Endodermal cell (in vitro differentiated cells): ENCODE data around the gene WDR27. TPM values are rescaled to one million over a fixed set of nuclear protein-coding genes. Genes with fewer than 3 reads are reported as not detected.

ENCODE experiments used
- DNase-seq: peaks from one replicate; pipeline ENCODE4 v3.0.0-alpha.2; 2017
- H3K27ac ChIP-seq: 2 replicates; pipeline ENCODE4 v1.5.1; 2013; ENCODE audit warnings: mild to moderate bottlenecking, low read depth, low read length, moderate library complexity
- H3K27me3 ChIP-seq: 2 replicates; pipeline ENCODE4 v1.6.1; 2013; ENCODE audit warnings: mild to moderate bottlenecking, low read length, moderate library complexity; ENCODE audit not compliant: insufficient read depth, control insufficient read depth, poor library complexity, severe bottlenecking
- H3K36me3 ChIP-seq: 2 replicates; pipeline ENCODE4 v1.7.0; 2013; ENCODE audit warnings: mild to moderate bottlenecking, low read length, moderate library complexity; ENCODE audit not compliant: control insufficient read depth, insufficient read depth
- H3K4me1 ChIP-seq: one replicate; pipeline ENCODE4 v1.7.0; 2013; ENCODE audit warnings: low read length; ENCODE audit not compliant: control insufficient read depth, insufficient read depth
- H3K4me3 ChIP-seq: 2 replicates; pipeline ENCODE4 v1.5.1; 2013; ENCODE audit warnings: mild to moderate bottlenecking, low read length, moderate library complexity
- H3K9ac ChIP-seq: 2 replicates; pipeline ENCODE4 v1.6.1; 2013; ENCODE audit warnings: mild to moderate bottlenecking, low read length, moderate library complexity; ENCODE audit not compliant: poor library complexity, severe bottlenecking; ENCODE audit errors: extremely low read depth
- H3K9me3 ChIP-seq: 2 replicates; pipeline ENCODE4 v1.6.1; 2013; ENCODE audit warnings: mild to moderate bottlenecking, low read length, moderate library complexity; ENCODE audit not compliant: control insufficient read depth
- H3K27ac Mint-ChIP-seq: 2 replicates; pipeline ENCODE4 v1.8.0; 2020; ENCODE audit warnings: mixed read lengths
- H3K27me3 Mint-ChIP-seq: 2 replicates; pipeline ENCODE4 v1.8.0; 2021; ENCODE audit warnings: mild to moderate bottlenecking, mixed read lengths; ENCODE audit not compliant: insufficient read depth
- H3K36me3 Mint-ChIP-seq: 2 replicates; pipeline ENCODE4 v1.8.0; 2020; ENCODE audit warnings: low read depth, mixed read lengths
- H3K4me1 Mint-ChIP-seq: 2 replicates; pipeline ENCODE4 v1.8.0; 2020; ENCODE audit warnings: mixed read lengths
- H3K4me3 Mint-ChIP-seq: 2 replicates; pipeline ENCODE4 v1.8.0; 2020; ENCODE audit warnings: mild to moderate bottlenecking, moderate library complexity, mixed read lengths
- H3K9me3 Mint-ChIP-seq: 2 replicates; pipeline ENCODE4 v1.8.0; 2020; ENCODE audit warnings: mild to moderate bottlenecking, mixed read lengths
- WGBS, 2 experiments: methylation state at CpG; one replicate each; pipeline versions ENCODE4 v1.1.5 to v1.1.7; 2013; ENCODE audit warnings: missing lambda C conversion rate in 2 of 2, mixed read lengths in 1 of 2; ENCODE audit not compliant: insufficient coverage in 1 of 2, insufficient read length in 1 of 2; 5-methylcytosine and 5-hydroxymethylcytosine counted together
- total RNA-seq, 2 donors: library from RNA; stranded (reverse); fragmentation: NEBNext Ultra II Directional in 1 of 2; extraction: Animal tissue kit (Norgen Biotek cat#: 25700) in 1 of 2; gene quantifications; 2 replicates in 1 of 2; 3 replicates in 1 of 2; pipeline ENCODE4 v1.2.1, GENCODE V29; 2021
- TF ChIP-seq, protein P1 (sequence below): fragments of 200-600 bp; sonication (generic); conservative IDR thresholded peaks from 2 replicates; pipeline ENCODE4 v1.5.0; 2021; ENCODE audit warnings: antibody characterized with exemption, mild to moderate bottlenecking

WDR27 gene
- total RNA-seq, 2 donors from 2014 or later: 94.4 to 110 TPM

DNA sequence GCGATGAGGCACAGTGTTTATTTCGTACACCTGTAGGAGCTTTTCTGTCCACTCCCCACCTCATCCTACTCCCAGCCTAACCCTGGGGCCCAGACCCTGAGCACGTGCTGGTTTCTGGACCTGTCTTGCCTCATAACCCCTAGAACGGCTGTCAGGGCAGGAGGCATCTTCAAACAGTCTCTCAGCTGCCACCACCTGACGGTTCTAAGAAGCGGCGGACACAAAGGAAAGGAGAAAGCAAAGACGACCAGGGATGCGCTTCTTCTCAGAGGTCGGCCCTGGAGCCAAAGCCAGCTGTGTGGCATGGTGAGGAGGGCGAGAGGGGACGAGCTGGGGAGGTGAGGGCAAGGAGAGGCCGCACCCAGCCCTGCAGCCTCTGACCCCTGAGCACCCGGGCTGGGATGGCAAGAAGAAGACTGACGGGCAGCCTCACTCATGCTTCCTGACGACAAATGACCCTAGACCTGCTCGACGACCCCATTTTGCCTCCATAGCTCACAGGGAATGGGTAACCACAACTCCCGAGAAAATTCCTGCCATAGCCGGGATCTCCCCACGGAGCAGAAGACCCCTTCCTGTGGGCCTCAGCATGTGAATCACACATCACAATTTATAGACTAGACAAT lies 62.1 kb downstream of the WDR27 start:
- Mint-ChIP-seq H3K27me3 (no peaks in the 10 kb centered on the region), H3K27ac (no peak overlapping the region), H3K9me3 (no peaks in the 10 kb centered on the region), H3K36me3 (peaks cover 43% of the 10 kb centered on the region), H3K4me3 (no peak overlapping the region), H3K4me1 (no peaks in the 10 kb centered on the region)
- Histone ChIP-seq H3K36me3 (peaks cover 47% of the 10 kb centered on the region), H3K27ac (no peak overlapping the region), H3K4me3 (no peak overlapping the region), H3K9me3 (peaks cover 7% of the 10 kb centered on the region), H3K9ac (no peak overlapping the region), H3K4me1 (no peaks in the 10 kb centered on the region), H3K27me3 (no peaks in the 10 kb centered on the region)
- TF ChIP-seq, protein P1, sequence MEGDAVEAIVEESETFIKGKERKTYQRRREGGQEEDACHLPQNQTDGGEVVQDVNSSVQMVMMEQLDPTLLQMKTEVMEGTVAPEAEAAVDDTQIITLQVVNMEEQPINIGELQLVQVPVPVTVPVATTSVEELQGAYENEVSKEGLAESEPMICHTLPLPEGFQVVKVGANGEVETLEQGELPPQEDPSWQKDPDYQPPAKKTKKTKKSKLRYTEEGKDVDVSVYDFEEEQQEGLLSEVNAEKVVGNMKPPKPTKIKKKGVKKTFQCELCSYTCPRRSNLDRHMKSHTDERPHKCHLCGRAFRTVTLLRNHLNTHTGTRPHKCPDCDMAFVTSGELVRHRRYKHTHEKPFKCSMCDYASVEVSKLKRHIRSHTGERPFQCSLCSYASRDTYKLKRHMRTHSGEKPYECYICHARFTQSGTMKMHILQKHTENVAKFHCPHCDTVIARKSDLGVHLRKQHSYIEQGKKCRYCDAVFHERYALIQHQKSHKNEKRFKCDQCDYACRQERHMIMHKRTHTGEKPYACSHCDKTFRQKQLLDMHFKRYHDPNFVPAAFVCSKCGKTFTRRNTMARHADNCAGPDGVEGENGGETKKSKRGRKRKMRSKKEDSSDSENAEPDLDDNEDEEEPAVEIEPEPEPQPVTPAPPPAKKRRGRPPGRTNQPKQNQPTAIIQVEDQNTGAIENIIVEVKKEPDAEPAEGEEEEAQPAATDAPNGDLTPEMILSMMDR: peak; percentile 22
- DNase-seq: no peak
- 88 to 90% methylated on average over 12 to 21 of the region's 21 CpGs for WGBS, 2 experiments

DNA sequence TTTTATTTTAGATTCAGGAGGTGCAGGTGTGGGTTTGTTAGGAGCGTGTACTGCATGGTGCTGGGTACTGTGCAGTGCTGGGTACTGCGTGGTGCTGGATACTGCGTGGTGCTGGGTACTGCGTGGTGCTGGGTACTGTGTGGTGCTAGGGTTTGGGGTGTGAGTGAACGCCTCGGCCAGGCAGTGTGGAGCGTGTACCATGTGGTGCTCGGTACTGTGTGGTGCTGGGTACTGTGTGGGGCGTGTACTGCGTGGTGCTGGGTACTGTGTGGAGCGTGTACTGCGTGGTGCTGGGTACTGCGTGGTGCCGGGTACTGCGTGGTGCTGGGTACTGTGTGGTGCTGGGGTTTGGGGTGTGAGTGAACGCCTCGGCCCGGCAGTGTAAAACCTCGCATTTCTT lies 62.9 kb downstream of the WDR27 start:
- TF ChIP-seq, protein P1: no peak
- H3K27ac Mint-ChIP-seq: no peak overlapping the region
- WGBS, 2 experiments: 94 to 96% methylated on average over 9 to 19 of the region's 19 CpGs

DNA sequence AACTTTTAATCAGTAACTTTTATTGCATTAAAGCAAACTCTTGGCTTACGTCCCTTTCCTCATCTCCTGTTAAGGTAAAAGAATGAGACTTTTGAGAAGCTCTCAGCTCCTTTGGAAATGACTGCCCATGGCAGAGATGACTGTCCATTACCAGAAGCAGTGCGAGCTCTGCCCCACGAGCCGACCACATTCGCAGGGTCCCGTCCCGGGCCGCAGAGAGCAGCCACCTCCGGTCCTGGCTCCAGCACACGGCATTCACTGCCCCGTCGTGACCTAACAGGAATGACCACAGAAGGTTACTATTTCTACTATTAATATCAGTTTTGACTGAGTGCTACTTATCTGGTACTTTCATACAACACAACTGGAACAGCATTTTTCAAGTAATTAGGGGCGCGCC lies 63.4 kb downstream of the WDR27 start:
- H3K4me3 Mint-ChIP-seq: no peak overlapping the region
- H3K36me3 Mint-ChIP-seq: peaks cover 52% of the 10 kb centered on the region
- no peaks in the 10 kb centered on the region for H3K9me3 Mint-ChIP-seq
- TF ChIP-seq, protein P1: no peak
- no peak for DNase-seq
- H3K27me3 Mint-ChIP-seq: no peaks in the 10 kb centered on the region
- Histone ChIP-seq H3K4me1 (no peaks in the 10 kb centered on the region), H3K9ac (no peak overlapping the region), H3K36me3 (peaks cover 48% of the 10 kb centered on the region), H3K9me3 (no peaks in the 10 kb centered on the region), H3K27ac (no peak overlapping the region), H3K27me3 (no peaks in the 10 kb centered on the region), H3K4me3 (no peak overlapping the region)
- 95% methylated on average over 8 to 14 of the region's 14 CpGs for WGBS, 2 experiments
- no peaks in the 10 kb centered on the region for H3K4me1 Mint-ChIP-seq
- no peak overlapping the region for H3K27ac Mint-ChIP-seq

More for the DNA sequence above, 62.9 kb downstream of the WDR27 start:
- Histone ChIP-seq H3K4me3 (no peak overlapping the region), H3K36me3 (peaks cover 50% of the 10 kb centered on the region), H3K9ac (no peak overlapping the region), H3K27ac (no peak overlapping the region), H3K27me3 (no peaks in the 10 kb centered on the region), H3K4me1 (no peaks in the 10 kb centered on the region), H3K9me3 (peaks cover 1% of the 10 kb centered on the region)
- no peaks in the 10 kb centered on the region for H3K9me3 Mint-ChIP-seq
- no peaks in the 10 kb centered on the region for H3K4me1 Mint-ChIP-seq
- DNase-seq: no peak
- no peak overlapping the region for H3K4me3 Mint-ChIP-seq
- no peaks in the 10 kb centered on the region for H3K27me3 Mint-ChIP-seq
- H3K36me3 Mint-ChIP-seq: peaks cover 51% of the 10 kb centered on the region
